Measurements from ENCODE around the gene P2RY11.

DNA sequence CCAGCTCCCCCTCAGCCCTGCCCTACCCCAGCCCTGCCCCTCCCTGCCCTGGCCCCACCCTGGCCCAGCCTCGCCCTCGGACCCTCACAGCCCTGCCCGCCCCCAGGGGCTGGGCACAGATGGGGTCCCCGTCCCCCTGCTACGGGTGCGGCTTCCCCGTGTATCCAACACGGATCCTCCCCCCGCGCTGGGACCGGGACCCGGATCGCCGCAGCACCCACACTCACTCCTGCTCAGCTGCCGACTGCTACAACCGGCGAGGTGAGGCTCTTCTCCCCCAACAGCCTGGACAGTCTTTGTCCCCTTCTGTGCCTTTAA is 20.2 kb upstream of the P2RY11 start:
- TF ChIP-seq POLR2A (IDR thresholded peaks at IDR 0.05; ENCODE audit: low read length) (no peak), GATA1 (IDR thresholded peaks at IDR 0.05; ENCODE audit: low read depth, low read length) (no peak)

All from erythroblast (primary cell).